Measurements from ENCODE around the gene CYTH1. TPM values are rescaled to one million over a fixed set of nuclear protein-coding genes. Genes with fewer than 3 reads are reported as not detected.

CYTH1 gene
- total RNA-seq, 1 experiment from 2014 or later: 46.7 TPM

DNA sequence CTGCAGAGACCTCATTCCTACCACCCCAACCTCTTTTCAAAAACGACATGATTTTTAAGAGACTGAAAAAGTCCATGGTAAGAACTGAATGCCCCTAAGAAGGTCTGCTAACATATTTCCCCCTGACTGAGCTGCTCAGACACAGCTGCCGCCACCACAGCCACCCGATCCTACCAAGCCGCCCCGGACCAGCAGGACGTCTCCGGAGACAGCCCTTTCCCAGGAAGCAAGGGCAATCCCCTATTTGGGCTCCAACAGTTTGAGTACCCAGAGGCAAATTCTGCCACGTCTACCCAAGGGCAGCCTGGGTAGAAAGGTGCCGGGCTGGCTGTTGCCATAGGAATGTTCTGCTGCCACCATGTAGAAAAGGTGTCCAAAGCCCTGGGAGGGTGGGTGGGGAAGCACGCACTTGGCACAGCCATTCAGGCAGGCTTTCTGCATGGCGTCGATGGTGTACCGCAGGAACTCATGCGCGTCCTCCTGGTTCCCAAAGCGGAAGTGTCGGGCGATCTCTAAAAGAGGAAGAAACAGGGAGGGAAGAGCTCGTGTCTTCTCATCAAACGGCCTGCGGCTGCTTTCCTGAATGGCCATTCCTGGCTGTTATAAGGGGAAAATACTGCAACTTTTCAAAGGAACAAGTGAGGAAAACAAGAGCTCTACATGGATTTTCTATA is 44.9 kb upstream of the CYTH1 start:
- no peak for ATAC-seq
- H3K27me3 ChIP-seq (ENCODE audit: control insufficient read depth, insufficient read depth, low read length): no peaks in the 10 kb centered on the region
- DNase-seq (ENCODE audit: low read depth, low spot score): no peak
- no peak overlapping the region for H3K4me3 ChIP-seq (ENCODE audit: low read depth in 2 of 2, low read length in 2 of 2)
- peaks cover 23% of the 10 kb centered on the region for H3K36me3 ChIP-seq (ENCODE audit: control insufficient read depth, insufficient read depth, low read length)
- in situ Hi-C loops (cut with HindIII; ENCODE audit: low pct_unique_long_range_greater_than_20kb, low sequenced_read_pairs): loop anchor here (25.0 kb wide), 1 partner anchor 340 kb away; no protein-coding TSS in a partner anchor
- POLR2A ChIA-PET: no interaction called here
- H3K9me3 ChIP-seq (ENCODE audit: control insufficient read depth, insufficient read depth, low read depth, low read length): no peaks in the 10 kb centered on the region
- H3K27ac ChIP-seq (ENCODE audit: low read length): no peak overlapping the region
- intact Hi-C loops (cut with micrococcal nuclease; ENCODE audit: unreplicated experiment): no loop called here
- BruUV-seq (replicated peaks): no TSS peak
- no peak for TF ChIP-seq TCF7L2 (IDR thresholded peaks at IDR 0.05; ENCODE audit: low read depth, low read length)
- CTCF ChIA-PET: no interaction called here
- H3K4me1 ChIP-seq (ENCODE audit: control insufficient read depth, insufficient read depth, low read length): no peaks in the 10 kb centered on the region

- Histone ChIP-seq H3K9me3 (ENCODE audit: control insufficient read depth, insufficient read depth, low read depth, low read length) (no peaks in the 10 kb centered on the region), H3K27ac (ENCODE audit: low read length) (no peak overlapping the region), H3K27me3 (ENCODE audit: control insufficient read depth, insufficient read depth, low read length) (no peaks in the 10 kb centered on the region), H3K36me3 (ENCODE audit: control insufficient read depth, insufficient read depth, low read length) (peaks cover 23% of the 10 kb centered on the region), H3K4me3 (ENCODE audit: low read depth in 2 of 2, low read length in 2 of 2) (no peak overlapping the region), H3K4me1 (ENCODE audit: control insufficient read depth, insufficient read depth, low read length) (no peaks in the 10 kb centered on the region)
- POLR2A ChIA-PET: no interaction called here
- intact Hi-C loops (cut with micrococcal nuclease; ENCODE audit: unreplicated experiment) (no loop called here), in situ Hi-C loops (cut with HindIII; ENCODE audit: low pct_unique_long_range_greater_than_20kb, low sequenced_read_pairs) (loop anchor here (25.0 kb wide), 1 partner anchor 339 kb away; no protein-coding TSS in a partner anchor)
- no peak for ATAC-seq
- CTCF ChIA-PET: no interaction called here
- no peak for DNase-seq (ENCODE audit: low read depth, low spot score)
- no TSS peak for BruUV-seq (replicated peaks)
- TF ChIP-seq TCF7L2 (IDR thresholded peaks at IDR 0.05; ENCODE audit: low read depth, low read length): no peak
- no peak for TF ChIP-seq POLR2AphosphoS5 (IDR thresholded peaks at IDR 0.05; ENCODE audit: low read depth, low read length)
- TF ChIP-seq, protein P1, sequence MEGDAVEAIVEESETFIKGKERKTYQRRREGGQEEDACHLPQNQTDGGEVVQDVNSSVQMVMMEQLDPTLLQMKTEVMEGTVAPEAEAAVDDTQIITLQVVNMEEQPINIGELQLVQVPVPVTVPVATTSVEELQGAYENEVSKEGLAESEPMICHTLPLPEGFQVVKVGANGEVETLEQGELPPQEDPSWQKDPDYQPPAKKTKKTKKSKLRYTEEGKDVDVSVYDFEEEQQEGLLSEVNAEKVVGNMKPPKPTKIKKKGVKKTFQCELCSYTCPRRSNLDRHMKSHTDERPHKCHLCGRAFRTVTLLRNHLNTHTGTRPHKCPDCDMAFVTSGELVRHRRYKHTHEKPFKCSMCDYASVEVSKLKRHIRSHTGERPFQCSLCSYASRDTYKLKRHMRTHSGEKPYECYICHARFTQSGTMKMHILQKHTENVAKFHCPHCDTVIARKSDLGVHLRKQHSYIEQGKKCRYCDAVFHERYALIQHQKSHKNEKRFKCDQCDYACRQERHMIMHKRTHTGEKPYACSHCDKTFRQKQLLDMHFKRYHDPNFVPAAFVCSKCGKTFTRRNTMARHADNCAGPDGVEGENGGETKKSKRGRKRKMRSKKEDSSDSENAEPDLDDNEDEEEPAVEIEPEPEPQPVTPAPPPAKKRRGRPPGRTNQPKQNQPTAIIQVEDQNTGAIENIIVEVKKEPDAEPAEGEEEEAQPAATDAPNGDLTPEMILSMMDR (IDR thresholded peaks at IDR 0.05): no peak
- TF ChIP-seq SIN3A (IDR thresholded peaks at IDR 0.05; ENCODE audit: borderline replicate concordance, insufficient read depth, low read depth, low read length): no peak
- TF ChIP-seq REST (IDR thresholded peaks at IDR 0.05; ENCODE audit: insufficient read depth in 1 of 2, low read depth in 2 of 2, low read length in 1 of 2): no peak
These were observed 44.3 kb upstream of the CYTH1 start for GRCh38 chr17:78826421-78826820.

- no peak for DNase-seq (ENCODE audit: low read depth, low spot score)
- Histone ChIP-seq H3K4me3 (ENCODE audit: low read depth in 2 of 2, low read length in 2 of 2) (no peak overlapping the region), H3K36me3 (ENCODE audit: control insufficient read depth, insufficient read depth, low read length) (peaks cover 25% of the 10 kb centered on the region), H3K9me3 (ENCODE audit: control insufficient read depth, insufficient read depth, low read depth, low read length) (no peaks in the 10 kb centered on the region), H3K4me1 (ENCODE audit: control insufficient read depth, insufficient read depth, low read length) (no peaks in the 10 kb centered on the region), H3K27me3 (ENCODE audit: control insufficient read depth, insufficient read depth, low read length) (no peaks in the 10 kb centered on the region), H3K27ac (ENCODE audit: low read length) (no peak overlapping the region)
- TF ChIP-seq POLR2AphosphoS5 (IDR thresholded peaks at IDR 0.05; ENCODE audit: low read depth, low read length) (no peak), REST (IDR thresholded peaks at IDR 0.05; ENCODE audit: insufficient read depth in 1 of 2, low read depth in 2 of 2, low read length in 1 of 2) (no peak), SIN3A (IDR thresholded peaks at IDR 0.05; ENCODE audit: borderline replicate concordance, insufficient read depth, low read depth, low read length) (no peak), TCF7L2 (IDR thresholded peaks at IDR 0.05; ENCODE audit: low read depth, low read length) (no peak)
- TF ChIP-seq, protein P1 (IDR thresholded peaks at IDR 0.05): no peak
- ChIA-PET POLR2A (no interaction called here), CTCF (no interaction called here)
- intact Hi-C loops (cut with micrococcal nuclease; ENCODE audit: unreplicated experiment) (no loop called here), in situ Hi-C loops (cut with HindIII; ENCODE audit: low pct_unique_long_range_greater_than_20kb, low sequenced_read_pairs) (loop anchor here (25.0 kb wide), 1 partner anchor 338 kb away; no protein-coding TSS in a partner anchor)
- no TSS peak for BruUV-seq (replicated peaks)
- ATAC-seq: no peak
These were observed 43.6 kb upstream of the CYTH1 start for GRCh38 chr17:78825696-78826095.
